22Rv1 (cell line): Measurements from ENCODE around the gene TGFBI.

ENCODE experiments used
- H3K27ac ChIP-seq: fragments of 450-650 bp; 2 replicates; pipeline ENCODE4 v1.5.1; 2017
- ZFX ChIP-seq: fragments of 450-650 bp; IDR thresholded peaks from 2 replicates; pipeline ENCODE4 v1.6.1; 2017; ENCODE audit warnings: antibody characterized with exemption, borderline replicate concordance
- TF ChIP-seq, protein P1 (sequence below): fragments of 450-650 bp; IDR thresholded peaks from 2 replicates; pipeline ENCODE4 v1.5.1; 2017; ENCODE audit warnings: mild to moderate bottlenecking

Gene TGFBI

GRCh38 chr5:136067422-136067821 lies 38.6 kb downstream of the TGFBI start:
- TF ChIP-seq, protein P1, sequence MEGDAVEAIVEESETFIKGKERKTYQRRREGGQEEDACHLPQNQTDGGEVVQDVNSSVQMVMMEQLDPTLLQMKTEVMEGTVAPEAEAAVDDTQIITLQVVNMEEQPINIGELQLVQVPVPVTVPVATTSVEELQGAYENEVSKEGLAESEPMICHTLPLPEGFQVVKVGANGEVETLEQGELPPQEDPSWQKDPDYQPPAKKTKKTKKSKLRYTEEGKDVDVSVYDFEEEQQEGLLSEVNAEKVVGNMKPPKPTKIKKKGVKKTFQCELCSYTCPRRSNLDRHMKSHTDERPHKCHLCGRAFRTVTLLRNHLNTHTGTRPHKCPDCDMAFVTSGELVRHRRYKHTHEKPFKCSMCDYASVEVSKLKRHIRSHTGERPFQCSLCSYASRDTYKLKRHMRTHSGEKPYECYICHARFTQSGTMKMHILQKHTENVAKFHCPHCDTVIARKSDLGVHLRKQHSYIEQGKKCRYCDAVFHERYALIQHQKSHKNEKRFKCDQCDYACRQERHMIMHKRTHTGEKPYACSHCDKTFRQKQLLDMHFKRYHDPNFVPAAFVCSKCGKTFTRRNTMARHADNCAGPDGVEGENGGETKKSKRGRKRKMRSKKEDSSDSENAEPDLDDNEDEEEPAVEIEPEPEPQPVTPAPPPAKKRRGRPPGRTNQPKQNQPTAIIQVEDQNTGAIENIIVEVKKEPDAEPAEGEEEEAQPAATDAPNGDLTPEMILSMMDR: no peak
- no peak for TF ChIP-seq ZFX
- H3K27ac ChIP-seq: no peak overlapping the region

GRCh38 chr5:136070486-136071285 lies 41.9 kb downstream of the TGFBI start:
- no peak for TF ChIP-seq ZFX
- TF ChIP-seq, protein P1: no peak
- H3K27ac ChIP-seq: no peak overlapping the region

DNA sequence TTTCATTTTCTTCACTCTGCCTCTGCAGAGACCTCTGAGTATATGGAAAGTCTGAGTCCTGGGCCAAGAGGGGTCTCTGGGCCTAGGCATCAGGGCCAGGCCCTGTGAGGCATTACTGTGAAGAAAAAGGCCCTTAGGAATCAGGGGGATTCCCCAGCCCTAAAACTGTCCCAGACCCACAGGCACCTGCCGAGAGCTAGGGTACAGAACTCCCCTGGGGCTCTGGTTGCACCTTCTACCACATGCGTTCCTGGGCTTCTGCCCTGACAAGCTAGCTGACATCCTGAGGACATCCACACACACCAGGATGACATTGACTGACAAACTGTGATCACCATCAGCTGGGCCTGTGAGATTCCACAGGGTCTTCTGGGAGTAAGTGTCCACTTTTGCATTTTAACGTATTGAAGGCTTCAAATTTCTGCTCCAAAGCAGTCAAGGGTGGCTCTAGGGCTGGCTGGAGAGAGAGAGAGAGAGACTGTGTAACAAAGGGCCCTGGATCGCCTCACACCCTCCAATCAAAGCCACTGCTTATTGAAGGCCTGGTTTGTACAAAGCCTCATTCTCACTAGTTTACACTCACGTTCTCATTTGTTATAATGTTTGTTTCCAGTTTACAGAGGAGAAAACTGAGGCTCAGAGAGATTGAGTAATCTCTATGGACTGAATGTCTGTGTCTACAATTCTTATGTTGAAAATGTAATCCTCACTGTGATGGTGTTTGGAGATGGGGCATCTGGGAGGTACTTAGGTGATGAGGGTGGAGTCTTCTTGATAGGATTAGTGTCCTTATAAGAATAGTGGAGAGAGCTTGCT lies 45.1 kb downstream of the TGFBI start:
- TF ChIP-seq, protein P1: no peak
- no peak for TF ChIP-seq ZFX

GRCh38 chr5:136075466-136075891 lies 46.7 kb downstream of the TGFBI start:
- no peak for TF ChIP-seq ZFX
- TF ChIP-seq, protein P1: no peak
- H3K27ac ChIP-seq: no peak overlapping the region

More for the DNA sequence above, 45.1 kb downstream of the TGFBI start:
- H3K27ac ChIP-seq: no peak overlapping the region

GRCh38 chr5:136076067-136076466 lies 47.3 kb downstream of the TGFBI start:
- TF ChIP-seq ZFX: no peak
- TF ChIP-seq, protein P1: no peak
- no peak overlapping the region for H3K27ac ChIP-seq

DNA sequence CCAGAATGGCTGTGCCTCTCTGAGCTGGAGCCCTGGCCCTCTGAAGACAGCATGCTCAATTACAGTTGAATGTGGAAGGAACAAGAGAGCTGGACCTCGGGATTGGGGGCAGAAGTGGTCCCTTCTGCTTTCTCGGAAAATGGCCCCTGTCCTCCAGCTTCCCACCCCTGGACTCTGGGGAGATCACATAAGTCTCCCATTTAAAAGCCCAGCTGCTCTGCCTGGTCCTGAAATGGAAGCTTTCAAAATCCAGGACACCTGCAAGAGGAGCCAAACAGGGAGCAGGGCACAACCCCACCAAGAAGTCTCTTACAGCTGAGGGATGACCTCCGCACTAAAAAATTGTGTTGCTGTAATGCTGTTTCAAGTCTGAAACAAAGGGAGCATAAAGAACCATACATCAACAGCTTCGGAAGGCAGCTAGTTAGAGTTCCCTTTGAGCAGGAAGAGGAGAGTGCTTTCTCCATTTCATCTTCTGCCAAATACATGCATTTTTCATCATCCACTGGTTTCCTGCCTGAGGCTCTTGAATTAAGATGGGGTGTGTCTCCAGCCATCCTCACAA lies 48.2 kb downstream of the TGFBI start:
- no peak overlapping the region for H3K27ac ChIP-seq
- TF ChIP-seq, protein P1: no peak
- TF ChIP-seq ZFX: no peak
